ENCODE measurements around the gene A4GNT.
"Not testable (repeated sequence)": the region's sequence is repeated elsewhere in the genome, so short reads cannot be mapped to it uniquely, and the experiment has no call there.

A4GNT gene

GRCh38 chr3:138132239-138132638 lies at the start of gene A4GNT:
TSS of gene A4GNT (minus strand) at chr3:138132390. CDS start at chr3:138131256, 1,134 bp downstream.
- no peak for DNase-seq

GRCh38 chr3:138180375-138181029 lies 48.3 kb upstream of the A4GNT start:
- peak; percentile 73 for DNase-seq

- peak; percentile 91 for DNase-seq
Observed at GRCh38 chr3:138174421-138175131, 42.4 kb upstream of the A4GNT start, which contains the start of gene DBR1. TSS of gene DBR1 (minus strand) at chr3:138174921. CDS start at chr3:138174795, 126 bp downstream.

GRCh38 chr3:138173769-138174420 lies 41.7 kb upstream of the A4GNT start:
- no peak for DNase-seq

GRCh38 chr3:138172625-138173024 lies 40.4 kb upstream of the A4GNT start:
- DNase-seq = no peak

- no peak for DNase-seq
Observed at GRCh38 chr3:138165061-138165460, 32.9 kb upstream of the A4GNT start.

- DNase-seq = no peak
Observed at GRCh38 chr3:138157743-138158142, 25.6 kb upstream of the A4GNT start.

- no peak for DNase-seq
Observed at GRCh38 chr3:138154534-138154933, 22.3 kb upstream of the A4GNT start.

- DNase-seq = no peak
Observed at GRCh38 chr3:138148503-138148902, 16.3 kb upstream of the A4GNT start.

- not testable (repeated sequence) for DNase-seq
Observed at GRCh38 chr3:138142181-138142580, 10.0 kb upstream of the A4GNT start.

GRCh38 chr3:138140940-138141339 lies 8.8 kb upstream of the A4GNT start:
- no peak for DNase-seq

- DNase-seq = no peak
Observed at GRCh38 chr3:138139691-138140090, 7.5 kb upstream of the A4GNT start.

- DNase-seq = no peak
Observed at GRCh38 chr3:138137861-138138260, 5.7 kb upstream of the A4GNT start.

GRCh38 chr3:138136201-138136600 lies 4.0 kb upstream of the A4GNT start:
- no peak for DNase-seq

GRCh38 chr3:138135833-138136194 lies 3.6 kb upstream of the A4GNT start:
- no peak for DNase-seq

GRCh38 chr3:138135146-138135832 lies 3.1 kb upstream of the A4GNT start:
- DNase-seq = no peak

- no peak for DNase-seq
Observed at GRCh38 chr3:138127636-138128365, 4.4 kb downstream of the A4GNT start.

GRCh38 chr3:138125548-138126221 lies 6.5 kb downstream of the A4GNT start:
- DNase-seq = no peak

GRCh38 chr3:138124706-138125355 lies 7.4 kb downstream of the A4GNT start:
- DNase-seq = no peak

GRCh38 chr3:138124188-138124587 lies 8.0 kb downstream of the A4GNT start:
- no peak for DNase-seq

GRCh38 chr3:138119423-138119766 lies 12.8 kb downstream of the A4GNT start:
- DNase-seq = no peak
